Brain microvascular endothelial cell (primary cell): ENCODE data around the gene IGF1R.

Experiments used
- DNase-seq: peaks from one replicate; pipeline ENCODE4 v3.0.0-alpha.2; 2020
- H3K27ac ChIP-seq: fragments of 250-450 bp; sonication (Bioruptor Pico); 2 replicates; pipeline ENCODE4 v1.5.1; 2020; ENCODE audit warnings: mild to moderate bottlenecking, moderate library complexity
- H3K27me3 ChIP-seq: fragments of 250-450 bp; sonication (Bioruptor Pico); replicated peaks from 2 replicates; pipeline ENCODE4 v1.5.1; 2020; ENCODE audit warnings: mild to moderate bottlenecking
- H3K36me3 ChIP-seq: fragments of 250-450 bp; sonication (Bioruptor Pico); replicated peaks from 2 replicates; pipeline ENCODE4 v1.5.1; 2020; ENCODE audit warnings: mild to moderate bottlenecking
- H3K4me3 ChIP-seq: 2 replicates; pipeline ENCODE4 v1.5.1; 2011; ENCODE audit warnings: low read depth, mild to moderate bottlenecking, control low read depth, low read length, moderate library complexity
- CTCF ChIP-seq: IDR thresholded peaks from 2 replicates; pipeline ENCODE4 v1.5.1; 2011; ENCODE audit warnings: low read depth, mild to moderate bottlenecking, moderate library complexity, low read length, control low read depth, inconsistent platforms; ENCODE audit errors: missing control alignments
- in situ Hi-C: cut with HindIII; loops from 2 replicates; pipeline ENCODE4 v1.10.0; 2017; ENCODE audit warnings: low sequenced_read_pairs, low pct_ligation_motif_present

The IGF1R gene

GRCh38 chr15:98650417-98651035 is 2.2 kb downstream of the IGF1R start:
- TF ChIP-seq CTCF, result no peak
- Histone ChIP-seq H3K27ac (peak overlapping the region; percentile 70), H3K36me3 (no peaks in the 10 kb centered on the region), H3K4me3 (peak overlapping the region; percentile 85), H3K27me3 (no peaks in the 10 kb centered on the region)
- DNase-seq, result no peak
- in situ Hi-C loops, result no loop called here

GRCh38 chr15:98651036-98651481 is 2.7 kb downstream of the IGF1R start:
- DNase-seq, result no peak
- Histone ChIP-seq H3K27me3 (no peaks in the 10 kb centered on the region), H3K36me3 (no peaks in the 10 kb centered on the region), H3K4me3 (peak overlapping the region; percentile 85), H3K27ac (peak overlapping the region; percentile 70)
- in situ Hi-C loops, result no loop called here
- TF ChIP-seq CTCF, result no peak

GRCh38 chr15:98651581-98652220 is 3.4 kb downstream of the IGF1R start:
- no peak for TF ChIP-seq CTCF
- H3K27ac ChIP-seq, result peak overlapping the region; percentile 70
- in situ Hi-C loops, result no loop called here
- peak overlapping the region; percentile 85 for H3K4me3 ChIP-seq
- H3K36me3 ChIP-seq, result no peaks in the 10 kb centered on the region
- H3K27me3 ChIP-seq, result no peaks in the 10 kb centered on the region
- DNase-seq, result peak; percentile 33

- no peaks in the 10 kb centered on the region for H3K27me3 ChIP-seq
- no peak for TF ChIP-seq CTCF
- H3K36me3 ChIP-seq, result no peaks in the 10 kb centered on the region
- no peak overlapping the region for H3K4me3 ChIP-seq
- no peak overlapping the region for H3K27ac ChIP-seq
- DNase-seq, result no peak
- in situ Hi-C loops, result no loop called here
Measured at GRCh38 chr15:98653686-98654085, 5.3 kb downstream of the IGF1R start.

GRCh38 chr15:98654790-98655360 is 6.5 kb downstream of the IGF1R start:
- Histone ChIP-seq H3K27me3 (no peaks in the 10 kb centered on the region), H3K4me3 (no peak overlapping the region), H3K27ac (no peak overlapping the region), H3K36me3 (no peaks in the 10 kb centered on the region)
- no peak for TF ChIP-seq CTCF
- in situ Hi-C loops, result no loop called here
- DNase-seq, result no peak

GRCh38 chr15:98655732-98656131 is 7.4 kb downstream of the IGF1R start:
- no peak overlapping the region for H3K27ac ChIP-seq
- H3K36me3 ChIP-seq, result no peaks in the 10 kb centered on the region

More at GRCh38 chr15:98655732-98656131, 7.4 kb downstream of the IGF1R start:
- TF ChIP-seq CTCF, result no peak
- no peak for DNase-seq
- in situ Hi-C loops, result no loop called here
- Histone ChIP-seq H3K4me3 (no peak overlapping the region), H3K27me3 (no peaks in the 10 kb centered on the region)
